GM21528 (cell line): ENCODE data around the gene SLITRK3.
A peak's percentile ranks its signal among the peaks of the same experiment; 100 is the strongest.

Experiments used
- ATAC-seq: cut with Tn5 transposase; IDR thresholded peaks from one replicate; pipeline ENCODE4 v1.9.1; 2021; ENCODE audit warnings: mild to moderate bottlenecking, moderate library complexity; ENCODE audit not compliant: unreplicated experiment, low FRiP score

Gene SLITRK3

GRCh38 chr3:165195640-165196576, at the start of gene SLITRK3:
TSS of gene SLITRK3 (minus strand) at chr3:165196384. CDS start at chr3:165190830, 5,554 bp downstream.
- no peak for ATAC-seq

DNA sequence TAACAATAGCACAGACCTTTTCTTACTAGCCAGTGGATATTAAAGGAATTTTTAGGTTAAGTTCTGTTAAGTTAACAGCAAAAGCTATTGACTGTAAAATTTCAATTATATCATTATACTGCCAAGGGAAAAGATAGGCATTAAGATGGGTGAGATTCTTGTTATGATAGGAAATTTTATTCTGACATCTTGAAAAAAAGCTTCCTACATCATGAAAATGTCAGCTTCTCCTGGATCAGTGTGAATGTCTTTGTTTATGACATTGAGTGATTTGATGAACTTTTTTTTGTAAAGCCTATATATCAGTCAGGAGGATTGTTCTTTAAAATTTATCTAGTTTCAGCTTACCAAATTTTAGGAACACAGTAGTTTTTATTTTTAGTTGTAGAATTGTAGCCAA, 47.4 kb upstream of the SLITRK3 start:
- ATAC-seq, result no peak

DNA sequence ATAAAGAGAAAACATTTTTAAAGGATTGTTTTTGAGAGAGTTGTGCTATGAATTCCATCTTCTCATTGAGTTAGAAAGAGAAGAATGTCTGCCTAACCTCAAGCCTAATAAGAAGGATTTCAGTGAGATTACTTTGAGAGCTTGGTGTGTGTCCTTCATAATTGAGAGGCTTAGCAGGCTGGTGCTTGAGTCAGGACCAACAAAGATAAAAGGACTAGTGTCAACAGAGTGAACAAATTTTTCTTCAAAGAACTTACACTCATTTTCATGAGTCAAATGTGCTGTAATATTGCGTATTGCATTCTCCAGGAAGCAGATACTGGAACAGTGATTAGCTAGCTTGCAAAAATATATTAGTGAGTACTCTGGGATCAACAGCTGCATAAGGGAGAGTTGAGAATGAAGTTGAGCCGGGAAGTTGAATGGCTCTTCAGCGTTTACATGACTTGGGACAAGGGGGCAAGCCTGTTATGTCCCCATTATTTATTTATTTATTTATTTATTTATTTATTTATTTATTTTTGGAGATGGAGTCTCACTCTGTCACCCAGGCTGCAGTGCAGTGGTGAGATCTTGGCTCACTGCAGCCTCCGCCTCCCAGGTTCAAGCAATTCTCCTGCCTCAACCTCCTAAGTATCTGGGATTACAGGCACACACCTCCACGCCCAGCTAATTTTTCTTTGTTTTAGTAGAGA, 37.5 kb upstream of the SLITRK3 start:
- no peak for ATAC-seq

- no peak for ATAC-seq
These were observed 29.4 kb upstream of the SLITRK3 start for GRCh38 chr3:165225604-165226003.

DNA sequence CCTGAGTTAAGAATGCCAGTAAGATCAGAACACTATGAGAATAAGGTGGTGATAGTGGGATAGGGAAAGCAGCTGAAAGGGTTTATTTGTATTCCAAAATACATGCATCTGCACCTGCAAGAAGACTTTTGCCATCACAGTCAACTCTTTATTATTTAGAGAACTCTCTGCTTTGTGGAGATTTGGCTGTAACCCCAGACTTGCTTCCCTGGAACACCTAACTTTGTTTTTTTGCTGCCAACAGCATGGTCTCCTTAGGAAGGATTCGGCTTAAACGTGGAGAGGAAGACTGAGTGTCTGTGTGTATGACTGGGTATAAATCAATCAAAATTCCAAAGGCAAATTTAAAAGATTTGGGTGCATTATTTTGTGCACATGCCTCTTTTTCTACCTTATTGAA, 21.6 kb upstream of the SLITRK3 start:
- no peak for ATAC-seq

GRCh38 chr3:165212580-165212979, 16.4 kb upstream of the SLITRK3 start:
- no peak for ATAC-seq

- ATAC-seq, result no peak
These were observed 15.5 kb upstream of the SLITRK3 start for GRCh38 chr3:165211721-165212120.

GRCh38 chr3:165210727-165211126, 14.5 kb upstream of the SLITRK3 start:
- ATAC-seq, result no peak

DNA sequence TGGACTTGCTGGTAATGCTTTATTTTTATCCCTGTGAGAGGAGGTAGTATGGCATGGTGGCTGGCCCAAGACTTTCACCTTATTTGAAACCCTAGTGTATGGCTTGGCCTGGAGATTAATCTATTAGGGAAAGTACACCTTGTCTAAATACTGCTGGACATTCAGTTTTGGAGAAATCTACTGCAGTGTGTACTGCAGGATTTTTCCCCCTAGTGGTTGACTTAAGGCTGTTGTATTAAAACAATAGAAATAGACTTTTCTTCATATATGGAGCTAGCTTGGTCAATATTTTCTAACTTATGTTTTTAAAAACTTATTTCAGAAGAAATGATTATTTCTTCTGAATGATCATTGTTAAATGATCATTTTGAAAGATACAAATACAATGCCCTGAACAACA, 13.9 kb upstream of the SLITRK3 start:
- no peak for ATAC-seq

DNA sequence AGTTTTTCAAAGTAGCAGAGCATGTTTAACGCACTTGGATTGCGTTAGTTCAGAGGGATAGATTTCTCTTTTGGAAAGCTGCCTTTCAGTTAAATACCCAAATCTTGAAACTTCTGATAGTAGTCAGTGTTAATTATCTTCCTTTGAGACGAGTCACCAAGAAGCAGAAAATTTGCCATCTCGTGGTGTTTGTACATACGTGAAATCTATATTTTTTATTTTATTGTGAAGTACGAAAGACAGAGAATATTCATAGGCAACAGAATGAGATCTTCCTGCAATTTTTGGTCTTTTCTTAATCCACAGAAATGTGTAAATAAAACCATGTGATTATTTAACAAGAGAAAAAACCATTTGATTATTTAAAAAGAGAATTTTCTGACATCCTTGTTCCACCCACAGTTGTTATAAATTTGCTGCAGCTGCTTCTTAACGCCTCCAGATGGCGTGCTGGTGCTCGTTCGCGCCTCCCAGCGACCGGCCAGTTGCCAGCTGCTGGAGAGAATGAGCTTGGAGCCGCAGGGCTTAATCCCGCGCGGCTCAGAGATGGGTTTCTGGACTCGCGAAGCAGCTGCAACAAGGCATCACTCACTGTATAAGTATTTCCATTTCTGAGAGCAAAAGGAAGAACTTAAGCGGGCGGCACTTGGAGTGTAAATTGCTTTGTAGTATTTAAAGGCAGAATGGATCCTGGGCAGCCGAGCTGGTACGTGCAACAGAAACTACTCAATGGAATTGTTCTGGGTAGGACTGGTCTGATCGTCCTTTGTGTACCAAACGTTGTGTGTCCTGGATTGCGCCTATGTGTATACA, 10.5 kb upstream of the SLITRK3 start:
- peak; percentile 99 for ATAC-seq

- no peak for ATAC-seq
These were observed 8.3 kb upstream of the SLITRK3 start for GRCh38 chr3:165204445-165204844.

- no peak for ATAC-seq
These were observed 6.8 kb upstream of the SLITRK3 start for GRCh38 chr3:165202995-165203394.

GRCh38 chr3:165201964-165202363, 5.8 kb upstream of the SLITRK3 start:
- ATAC-seq, result no peak

- ATAC-seq, result no peak
These were observed 1.3 kb upstream of the SLITRK3 start for GRCh38 chr3:165197481-165197800.

DNA sequence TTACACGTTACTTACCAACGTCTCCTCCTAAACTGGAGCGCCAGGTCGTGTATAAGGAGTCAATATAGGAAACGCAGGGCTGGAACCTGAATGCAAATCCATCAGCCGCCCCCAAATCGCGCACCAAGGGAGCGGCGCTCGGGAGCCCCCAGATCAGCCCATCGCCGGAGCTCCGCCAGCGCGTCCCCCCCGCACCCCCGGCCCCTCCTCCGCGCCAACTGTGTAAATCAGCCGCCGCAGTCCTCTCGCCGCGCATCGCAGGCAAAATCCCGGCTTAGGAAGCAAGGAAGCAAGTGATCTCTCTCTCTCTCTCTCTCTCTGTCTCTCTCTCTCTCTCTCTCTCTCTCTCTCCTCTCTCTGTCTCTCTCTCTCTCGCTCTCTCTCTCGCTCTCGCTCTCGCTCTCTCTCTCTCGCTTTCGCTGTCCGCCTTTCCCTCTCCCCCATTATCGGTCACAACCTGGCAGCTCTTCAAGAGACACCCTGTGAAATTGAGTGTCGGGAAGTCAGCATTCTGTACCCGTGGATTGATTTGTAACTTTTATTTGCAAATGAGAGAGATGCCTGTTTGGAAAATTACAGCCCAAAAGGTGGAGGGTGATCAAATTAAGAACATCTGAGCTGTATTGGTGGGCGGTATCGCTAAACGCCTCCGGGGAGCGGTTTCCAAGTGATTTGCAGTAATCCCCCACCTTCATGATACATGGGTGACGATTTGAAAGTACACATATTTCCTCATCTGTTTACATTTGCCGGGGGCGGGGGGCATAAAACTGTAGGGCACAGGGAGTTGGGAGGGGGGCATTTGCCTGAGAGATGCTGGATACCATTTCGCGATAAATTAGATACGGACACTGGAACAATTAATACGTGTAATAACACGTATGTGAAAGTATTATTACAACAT, 645 bp upstream of the SLITRK3 start:
- ATAC-seq, result no peak

- no peak for ATAC-seq
These were observed 944 bp downstream of the SLITRK3 start for GRCh38 chr3:165195241-165195639.

DNA sequence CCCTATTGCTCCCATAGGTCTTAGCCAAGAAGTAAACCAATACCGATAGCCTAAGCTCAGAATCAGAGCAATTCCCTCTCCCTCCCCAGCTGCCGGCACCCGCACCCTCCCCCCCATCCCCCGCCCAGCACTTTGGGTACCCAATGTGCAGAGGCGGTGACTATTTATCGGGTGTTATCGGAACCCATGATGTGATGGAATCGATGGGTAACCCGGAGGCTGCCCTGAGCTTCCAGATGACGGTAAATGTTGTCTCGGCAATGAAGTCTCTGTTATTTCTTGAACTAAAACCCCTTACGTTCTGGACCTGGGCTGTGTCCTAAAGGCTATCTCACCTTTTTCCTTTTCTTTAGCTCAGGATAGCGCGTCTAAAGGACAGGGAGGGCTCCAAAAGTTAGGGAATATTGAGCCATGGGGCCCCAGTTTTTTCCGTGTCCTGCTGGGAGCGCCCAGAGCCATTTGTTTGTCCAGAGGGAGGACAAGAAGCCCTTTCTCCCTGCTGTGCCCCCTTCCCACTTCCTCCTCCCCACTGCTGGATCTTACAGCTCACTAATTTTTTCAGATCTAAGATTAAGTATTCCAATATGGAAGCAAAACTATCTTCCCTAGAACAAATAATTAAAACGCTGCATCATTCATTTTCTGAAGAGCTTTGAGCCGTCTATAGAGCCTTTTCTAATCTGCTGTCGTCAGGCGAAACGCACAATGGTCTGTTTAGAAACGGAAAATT, 1.5 kb downstream of the SLITRK3 start:
- no peak for ATAC-seq

DNA sequence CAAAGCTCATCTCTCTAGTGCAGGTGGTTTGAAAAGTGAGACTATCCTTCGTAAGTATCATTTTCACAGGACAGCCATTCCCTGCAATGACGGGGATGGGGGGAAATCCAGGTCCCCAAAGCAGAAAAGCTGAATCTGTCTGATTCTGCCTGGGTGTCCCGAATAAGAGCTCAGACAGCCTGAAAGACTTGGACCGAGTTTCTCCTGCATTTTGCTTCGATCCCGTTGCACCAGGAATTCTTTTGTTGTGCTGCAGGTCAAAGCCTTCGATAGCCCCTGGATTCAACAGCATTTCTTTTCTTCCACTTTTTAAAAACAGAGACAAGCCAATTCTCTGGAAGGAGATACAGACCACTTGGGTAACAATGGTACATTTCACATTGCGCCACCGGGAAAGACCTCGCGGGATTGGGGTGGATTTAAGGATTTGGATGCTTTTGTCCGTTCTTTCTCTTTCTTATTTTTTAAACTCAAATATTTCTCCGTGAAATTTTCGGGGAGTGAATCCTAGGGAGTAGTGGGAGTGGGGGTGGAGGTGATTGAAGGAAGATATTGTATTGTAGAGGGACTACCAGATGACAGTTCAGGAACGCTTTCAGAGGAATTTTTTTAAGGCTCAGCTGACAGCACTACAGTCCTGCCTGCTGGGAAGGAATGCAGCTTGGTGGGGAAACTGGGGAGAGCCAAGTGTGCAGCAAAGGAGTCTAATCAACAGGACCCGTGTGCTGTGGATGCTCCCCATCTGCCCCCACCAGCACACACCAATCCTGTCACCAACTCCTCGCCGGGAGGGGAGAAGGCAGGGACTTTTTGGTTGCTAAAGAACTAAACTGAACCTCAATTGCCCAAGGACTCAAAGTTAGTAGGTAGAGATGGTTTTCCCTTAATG, 2.6 kb downstream of the SLITRK3 start:
- no peak for ATAC-seq
